ENCODE measurements around the gene CDC42BPG.
"Not testable (repeated sequence)": the region's sequence is repeated elsewhere in the genome, so short reads cannot be mapped to it uniquely, and the experiment has no call there.

The CDC42BPG gene

DNA sequence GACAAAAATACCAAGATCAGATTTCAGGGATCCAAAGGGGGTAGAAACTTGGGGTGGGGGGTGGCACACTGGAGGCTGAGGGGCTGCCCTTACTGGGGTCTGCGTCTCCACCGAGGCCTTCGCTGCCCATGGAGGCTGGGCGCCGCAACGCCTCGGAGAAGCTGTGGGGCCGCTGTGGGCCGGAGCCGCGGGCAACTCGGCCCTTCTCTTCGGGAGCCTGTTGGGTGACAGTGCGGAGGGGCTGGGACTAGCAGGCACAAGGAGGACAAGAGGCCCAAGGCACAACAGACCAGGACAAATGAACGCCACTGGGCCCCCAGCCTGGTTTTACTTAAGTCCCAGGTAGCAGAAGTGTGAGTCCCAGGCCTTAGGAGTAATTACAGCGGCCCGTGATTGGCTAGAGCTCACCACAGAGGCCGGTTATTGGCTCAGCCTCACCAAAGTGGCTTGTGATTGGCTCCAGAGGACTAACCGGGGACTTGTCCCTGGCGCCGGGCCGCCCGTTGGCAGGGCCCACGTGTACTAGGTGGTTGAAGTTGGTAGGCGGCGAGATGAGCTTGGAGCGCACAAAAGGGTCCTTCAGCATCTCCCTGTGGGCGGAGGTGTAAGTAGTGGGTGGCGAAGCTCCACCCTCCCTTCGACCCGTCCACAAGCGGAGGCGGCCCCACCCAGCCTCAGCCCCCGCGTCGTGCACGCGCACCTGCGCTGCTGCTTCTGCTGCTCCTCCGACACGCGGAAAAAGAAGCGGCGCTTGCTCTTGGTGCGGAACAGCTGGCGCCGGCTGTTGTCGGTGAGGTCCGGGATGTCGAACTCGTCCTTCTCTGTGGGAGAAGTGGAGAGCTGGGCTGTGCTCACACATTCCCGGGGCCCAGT, 17.6 kb downstream of the CDC42BPG start:
- no peak overlapping the region for H3K4me3 ChIP-seq (ENCODE audit: low read depth, low read length)
- TF ChIP-seq, protein P1, sequence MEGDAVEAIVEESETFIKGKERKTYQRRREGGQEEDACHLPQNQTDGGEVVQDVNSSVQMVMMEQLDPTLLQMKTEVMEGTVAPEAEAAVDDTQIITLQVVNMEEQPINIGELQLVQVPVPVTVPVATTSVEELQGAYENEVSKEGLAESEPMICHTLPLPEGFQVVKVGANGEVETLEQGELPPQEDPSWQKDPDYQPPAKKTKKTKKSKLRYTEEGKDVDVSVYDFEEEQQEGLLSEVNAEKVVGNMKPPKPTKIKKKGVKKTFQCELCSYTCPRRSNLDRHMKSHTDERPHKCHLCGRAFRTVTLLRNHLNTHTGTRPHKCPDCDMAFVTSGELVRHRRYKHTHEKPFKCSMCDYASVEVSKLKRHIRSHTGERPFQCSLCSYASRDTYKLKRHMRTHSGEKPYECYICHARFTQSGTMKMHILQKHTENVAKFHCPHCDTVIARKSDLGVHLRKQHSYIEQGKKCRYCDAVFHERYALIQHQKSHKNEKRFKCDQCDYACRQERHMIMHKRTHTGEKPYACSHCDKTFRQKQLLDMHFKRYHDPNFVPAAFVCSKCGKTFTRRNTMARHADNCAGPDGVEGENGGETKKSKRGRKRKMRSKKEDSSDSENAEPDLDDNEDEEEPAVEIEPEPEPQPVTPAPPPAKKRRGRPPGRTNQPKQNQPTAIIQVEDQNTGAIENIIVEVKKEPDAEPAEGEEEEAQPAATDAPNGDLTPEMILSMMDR (IDR thresholded peaks at IDR 0.05; ENCODE audit: low read depth, low read length) = no peak

DNA sequence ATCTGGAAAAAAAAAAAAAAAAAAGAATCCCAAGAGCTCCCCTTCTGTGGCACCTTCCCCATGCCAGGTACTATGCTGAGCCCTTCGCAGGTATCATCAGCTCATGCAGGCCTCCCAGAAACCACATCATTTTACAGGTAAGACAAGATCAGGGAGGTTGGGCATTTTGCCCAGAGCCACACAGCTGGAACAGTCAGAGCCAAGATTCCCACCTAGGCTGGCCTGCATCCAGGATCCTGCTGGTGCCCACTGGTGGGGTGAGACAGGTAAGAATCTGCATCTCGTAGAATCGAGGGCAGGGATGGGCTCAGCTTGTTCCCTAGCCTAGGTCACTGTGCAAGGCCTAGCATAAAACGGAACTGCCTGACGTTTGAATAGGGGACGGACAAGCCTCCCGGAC, 18.4 kb downstream of the CDC42BPG start:
- TF ChIP-seq, protein P1 (IDR thresholded peaks at IDR 0.05; ENCODE audit: low read depth, low read length) = no peak

DNA sequence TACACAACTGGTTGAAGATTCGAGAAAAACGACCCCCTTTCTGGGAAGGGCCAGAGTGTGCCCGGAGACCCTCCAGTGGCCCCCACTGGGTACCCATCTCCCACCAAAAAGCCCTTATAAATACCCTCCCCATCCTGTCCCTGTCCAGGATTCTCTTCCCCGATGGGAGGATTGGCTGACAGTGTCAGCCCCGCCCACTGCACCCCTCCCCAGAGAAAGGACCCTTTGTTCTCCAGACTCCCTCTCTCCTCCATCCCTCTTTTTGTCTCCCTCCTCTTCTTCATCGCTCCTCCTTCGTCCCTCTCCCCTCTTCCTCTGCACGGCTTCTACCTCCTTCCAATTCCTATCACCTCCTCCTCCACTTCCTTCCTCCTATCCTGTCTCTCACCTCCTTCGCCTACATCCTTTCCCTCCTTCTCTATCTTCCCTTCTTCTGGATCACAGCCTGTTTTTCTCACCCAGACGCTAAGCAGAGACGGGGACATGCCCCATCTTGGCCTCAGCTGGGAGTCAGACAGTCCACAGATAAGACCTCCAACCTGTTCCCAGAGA, 20.8 kb downstream of the CDC42BPG start:
- TF ChIP-seq, protein P1 (IDR thresholded peaks at IDR 0.05; ENCODE audit: low read depth, low read length) = no peak

More for the DNA sequence above, 18.4 kb downstream of the CDC42BPG start:
- H3K4me3 ChIP-seq (ENCODE audit: low read depth, low read length) = no peak overlapping the region

DNA sequence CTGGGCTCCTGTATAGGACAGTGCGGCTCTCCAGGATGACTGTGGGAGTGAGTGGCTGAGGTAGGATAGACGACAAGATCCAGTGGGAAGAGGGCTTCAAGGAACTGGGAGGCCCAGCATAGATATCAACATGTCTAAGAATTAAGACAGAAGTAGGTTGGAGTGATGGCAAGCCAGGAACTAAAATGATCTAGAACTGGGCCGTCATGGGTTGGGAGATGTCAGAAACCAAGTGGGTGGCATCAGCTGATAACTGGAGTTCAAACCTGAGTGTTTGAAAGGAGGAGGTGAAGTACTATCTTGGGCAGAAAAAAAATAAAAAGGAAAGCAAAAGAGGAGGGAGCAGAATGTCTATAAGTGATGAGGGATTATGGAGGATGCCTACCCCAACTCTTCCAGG, 27.0 kb downstream of the CDC42BPG start:
- no peak overlapping the region for H3K4me3 ChIP-seq (ENCODE audit: low read depth, low read length)
- TF ChIP-seq, protein P1 (IDR thresholded peaks at IDR 0.05; ENCODE audit: low read depth, low read length) = no peak

More for the DNA sequence above, 20.8 kb downstream of the CDC42BPG start:
- H3K4me3 ChIP-seq (ENCODE audit: low read depth, low read length) = no peak overlapping the region

DNA sequence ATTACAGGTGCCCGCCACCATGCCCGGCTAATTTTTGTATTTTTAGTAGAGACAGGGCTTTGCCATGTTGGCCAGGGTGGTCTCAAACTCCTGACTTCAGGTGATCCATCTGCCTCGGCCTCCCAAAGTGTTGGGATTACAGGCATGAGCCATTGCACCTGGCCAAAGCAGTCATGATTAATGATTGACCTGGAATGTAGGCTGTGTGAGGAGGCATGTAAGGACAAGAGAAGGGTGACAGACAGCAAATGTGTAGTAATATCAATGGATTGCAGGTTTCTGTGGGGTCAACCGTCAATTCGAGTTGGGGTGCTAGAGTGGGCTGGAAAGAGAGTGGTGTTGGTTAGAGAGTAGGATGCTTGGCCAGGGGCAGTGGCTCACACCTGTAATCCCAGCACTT, 29.0 kb downstream of the CDC42BPG start:
- H3K4me3 ChIP-seq (ENCODE audit: low read depth, low read length) = not testable (repeated sequence)

DNA sequence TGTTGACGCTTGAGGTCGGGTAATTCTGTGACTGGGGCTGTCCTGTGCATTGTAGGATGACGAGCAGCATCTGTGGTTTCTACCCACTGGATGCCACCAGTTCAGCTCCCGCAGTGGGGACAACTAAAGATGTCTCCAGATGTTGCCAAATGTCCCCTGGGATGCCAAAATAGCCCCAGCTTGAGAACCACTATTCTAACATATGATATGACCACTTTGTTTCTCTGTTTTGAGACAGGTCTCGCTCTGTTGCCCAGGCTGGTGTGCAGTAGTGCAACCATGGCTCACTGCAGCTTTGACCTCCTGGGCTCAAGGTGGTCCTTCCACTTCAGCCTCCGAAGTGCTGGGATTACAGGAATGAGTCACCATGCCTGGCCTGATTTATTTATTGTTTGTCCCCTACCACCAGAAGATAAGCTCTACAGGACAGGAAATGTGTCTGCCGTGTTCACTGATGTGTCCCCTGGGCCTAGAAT, 29.7 kb downstream of the CDC42BPG start:
- TF ChIP-seq, protein P1 (IDR thresholded peaks at IDR 0.05; ENCODE audit: low read depth, low read length) = no peak
- H3K4me3 ChIP-seq (ENCODE audit: low read depth, low read length) = no peak overlapping the region

DNA sequence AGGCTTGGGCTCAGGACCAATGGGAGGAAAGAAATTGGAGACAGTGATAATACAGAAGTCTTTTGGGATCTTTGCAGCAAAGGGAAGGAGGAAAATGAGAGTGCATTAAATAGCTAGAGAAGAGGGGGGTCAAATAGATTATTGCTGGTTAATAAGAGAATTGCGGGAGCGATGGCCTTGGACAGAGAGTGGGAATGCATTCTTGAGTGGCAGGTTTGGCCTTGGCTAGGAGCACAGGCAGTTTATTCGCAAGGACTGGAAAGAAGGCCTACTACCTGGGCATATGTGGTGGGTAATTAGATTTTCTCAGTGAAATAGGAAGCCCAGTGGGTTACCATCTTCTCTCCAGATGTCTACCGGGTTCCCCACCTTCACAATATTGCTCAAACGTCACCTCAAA, 30.6 kb downstream of the CDC42BPG start:
- TF ChIP-seq, protein P1 (IDR thresholded peaks at IDR 0.05; ENCODE audit: low read depth, low read length) = no peak
- H3K4me3 ChIP-seq (ENCODE audit: low read depth, low read length) = no peak overlapping the region

Measured in WI38 (cell line).